ENCODE results near the gene GRB14.

GRB14 gene

DNA sequence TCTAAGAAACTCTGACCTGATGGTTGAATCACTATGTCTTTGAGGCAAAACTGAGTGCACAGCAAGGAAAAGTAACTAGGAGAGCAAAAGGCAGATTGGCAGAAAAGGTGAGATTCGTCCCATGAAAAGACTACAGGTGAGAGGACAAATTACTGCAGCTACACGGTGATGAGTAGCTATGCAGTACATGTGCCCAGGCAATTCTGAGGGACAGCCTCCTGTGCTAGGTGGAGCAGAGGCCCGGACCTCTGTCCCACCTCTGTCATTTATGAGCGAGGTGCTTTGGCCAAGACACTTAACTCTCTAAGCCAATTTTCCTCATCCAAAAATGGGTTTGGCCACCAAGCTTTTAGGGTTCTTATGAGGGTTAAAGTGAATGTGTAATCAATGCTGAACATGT lies 59.9 kb downstream of the GRB14 start:
- H3K27me3 ChIP-seq (ENCODE audit: insufficient read depth, low read depth), result no peaks in the 10 kb centered on the region
- no peak overlapping the region for H2AFZ ChIP-seq (ENCODE audit: low read depth)
- no peaks in the 10 kb centered on the region for H4K20me1 ChIP-seq (ENCODE audit: insufficient read depth)
- peaks cover 8% of the 10 kb centered on the region for H3K4me1 ChIP-seq (ENCODE audit: low read depth, poor library complexity, severe bottlenecking)
- H3K4me2 ChIP-seq, result no peak overlapping the region
- H3K4me3 ChIP-seq (IDR thresholded peaks at IDR 0.05; ENCODE audit: insufficient read depth, low read depth, low read length), result no peak overlapping the region
- H3K9ac ChIP-seq, result no peak overlapping the region
- TF ChIP-seq CTCF (conservative IDR thresholded peaks at IDR 0.05; ENCODE audit: low read depth, low read length), result no peak
- H3K79me2 ChIP-seq (ENCODE audit: insufficient read depth, low read depth), result no peaks in the 10 kb centered on the region
- H3K36me3 ChIP-seq (ENCODE audit: insufficient read depth), result no peaks in the 10 kb centered on the region
- H3K27ac ChIP-seq, result no peak overlapping the region

GRCh38 chr2:164560902-164561301 lies 60.4 kb downstream of the GRB14 start:
- TF ChIP-seq CTCF (conservative IDR thresholded peaks at IDR 0.05; ENCODE audit: low read depth, low read length), result no peak
- Histone ChIP-seq H3K27ac (no peak overlapping the region), H3K4me2 (no peak overlapping the region), H3K27me3 (ENCODE audit: insufficient read depth, low read depth) (no peaks in the 10 kb centered on the region), H3K4me3 (IDR thresholded peaks at IDR 0.05; ENCODE audit: insufficient read depth, low read depth, low read length) (no peak overlapping the region), H3K79me2 (ENCODE audit: insufficient read depth, low read depth) (no peaks in the 10 kb centered on the region), H2AFZ (ENCODE audit: low read depth) (no peak overlapping the region), H3K36me3 (ENCODE audit: insufficient read depth) (no peaks in the 10 kb centered on the region), H4K20me1 (ENCODE audit: insufficient read depth) (no peaks in the 10 kb centered on the region), H3K4me1 (ENCODE audit: low read depth, poor library complexity, severe bottlenecking) (peaks cover 8% of the 10 kb centered on the region), H3K9ac (no peak overlapping the region)

DNA sequence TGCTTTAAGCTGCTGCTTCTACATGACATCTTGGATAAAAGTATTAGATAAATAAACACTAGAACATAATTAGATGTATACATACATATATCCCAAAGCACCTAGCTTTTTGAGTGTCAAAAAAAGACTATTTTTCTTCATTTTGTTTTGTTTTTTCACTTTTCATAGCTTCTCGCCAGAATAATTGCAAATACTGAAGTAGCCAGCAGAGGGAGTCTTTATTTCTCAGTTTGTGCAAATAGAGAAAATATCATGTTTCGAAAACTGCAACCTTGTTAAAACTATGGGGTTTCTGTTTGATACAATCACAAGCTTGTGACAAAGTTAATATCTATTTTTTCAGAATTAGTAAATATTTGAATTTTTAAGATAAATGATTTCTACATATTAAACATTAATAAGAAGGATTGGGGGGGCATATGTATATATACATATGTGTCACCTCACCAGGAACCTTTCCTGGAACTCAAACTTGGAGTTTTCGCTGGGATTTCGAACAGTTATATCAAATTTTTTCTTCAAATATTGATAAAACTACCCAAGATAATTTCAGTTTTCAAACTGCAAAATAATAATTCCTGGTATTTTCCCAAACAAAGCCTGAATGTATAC lies 61.0 kb downstream of the GRB14 start:
- H3K27me3 ChIP-seq (ENCODE audit: insufficient read depth, low read depth), result no peaks in the 10 kb centered on the region
- peak; percentile 78 for TF ChIP-seq CTCF (conservative IDR thresholded peaks at IDR 0.05; ENCODE audit: low read depth, low read length)
- no peaks in the 10 kb centered on the region for H3K36me3 ChIP-seq (ENCODE audit: insufficient read depth)
- no peak overlapping the region for H3K9ac ChIP-seq
- H3K4me1 ChIP-seq (ENCODE audit: low read depth, poor library complexity, severe bottlenecking), result peaks cover 8% of the 10 kb centered on the region
- H3K4me3 ChIP-seq (IDR thresholded peaks at IDR 0.05; ENCODE audit: insufficient read depth, low read depth, low read length), result no peak overlapping the region
- no peak overlapping the region for H3K4me2 ChIP-seq
- H2AFZ ChIP-seq (ENCODE audit: low read depth), result no peak overlapping the region
- no peak overlapping the region for H3K27ac ChIP-seq
- no peaks in the 10 kb centered on the region for H4K20me1 ChIP-seq (ENCODE audit: insufficient read depth)
- no peaks in the 10 kb centered on the region for H3K79me2 ChIP-seq (ENCODE audit: insufficient read depth, low read depth)

- no peak for TF ChIP-seq CTCF (conservative IDR thresholded peaks at IDR 0.05; ENCODE audit: low read depth, low read length)
These were observed 62.8 kb downstream of the GRB14 start for GRCh38 chr2:164558450-164558849.

More at GRCh38 chr2:164558450-164558849, 62.8 kb downstream of the GRB14 start:
- Histone ChIP-seq H2AFZ (ENCODE audit: low read depth) (no peak overlapping the region), H3K27me3 (ENCODE audit: insufficient read depth, low read depth) (no peaks in the 10 kb centered on the region), H3K9ac (no peak overlapping the region), H3K79me2 (ENCODE audit: insufficient read depth, low read depth) (no peaks in the 10 kb centered on the region), H3K27ac (no peak overlapping the region), H3K36me3 (ENCODE audit: insufficient read depth) (no peaks in the 10 kb centered on the region), H3K4me3 (IDR thresholded peaks at IDR 0.05; ENCODE audit: insufficient read depth, low read depth, low read length) (no peak overlapping the region), H3K4me2 (no peak overlapping the region), H3K4me1 (ENCODE audit: low read depth, poor library complexity, severe bottlenecking) (peaks cover 8% of the 10 kb centered on the region), H4K20me1 (ENCODE audit: insufficient read depth) (no peaks in the 10 kb centered on the region)
